Dermis blood vessel endothelial cell (primary cell): ENCODE data around the gene PTTG1IP. TPM values are rescaled to one million over a fixed set of nuclear protein-coding genes. Genes with fewer than 3 reads are reported as not detected.
"Not testable (repeated sequence)": the region's sequence is repeated elsewhere in the genome, so short reads cannot be mapped to it uniquely, and the experiment has no call there.

Experiments
- DNase-seq: peaks from one replicate; pipeline ENCODE4 v3.0.0; 2010
- total RNA-seq: library from RNA; depleted of rRNA; stranded (reverse); fragments of >200 nt; gene quantifications from 2 replicates; pipeline ENCODE4 v1.2.3, GENCODE V29; 2014

PTTG1IP gene
- total RNA-seq: 505 and 528 TPM in 2 replicates

- DNase-seq: peak; percentile 99
These were observed at the start of gene PTTG1IP for GRCh38 chr21:44873356-44874239. TSS of gene PTTG1IP (minus strand) at chr21:44873690. CDS start at chr21:44873616, 74 bp downstream.

GRCh38 chr21:44921928-44922327, 48.4 kb upstream of the PTTG1IP start:
- DNase-seq: no peak

- DNase-seq: no peak
These were observed 47.5 kb upstream of the PTTG1IP start, which contains the start of gene ITGB2 for GRCh38 chr21:44920694-44921604. TSS of gene ITGB2 (minus strand) at chr21:44920899. CDS start at chr21:44910782, 10,117 bp downstream.

DNA sequence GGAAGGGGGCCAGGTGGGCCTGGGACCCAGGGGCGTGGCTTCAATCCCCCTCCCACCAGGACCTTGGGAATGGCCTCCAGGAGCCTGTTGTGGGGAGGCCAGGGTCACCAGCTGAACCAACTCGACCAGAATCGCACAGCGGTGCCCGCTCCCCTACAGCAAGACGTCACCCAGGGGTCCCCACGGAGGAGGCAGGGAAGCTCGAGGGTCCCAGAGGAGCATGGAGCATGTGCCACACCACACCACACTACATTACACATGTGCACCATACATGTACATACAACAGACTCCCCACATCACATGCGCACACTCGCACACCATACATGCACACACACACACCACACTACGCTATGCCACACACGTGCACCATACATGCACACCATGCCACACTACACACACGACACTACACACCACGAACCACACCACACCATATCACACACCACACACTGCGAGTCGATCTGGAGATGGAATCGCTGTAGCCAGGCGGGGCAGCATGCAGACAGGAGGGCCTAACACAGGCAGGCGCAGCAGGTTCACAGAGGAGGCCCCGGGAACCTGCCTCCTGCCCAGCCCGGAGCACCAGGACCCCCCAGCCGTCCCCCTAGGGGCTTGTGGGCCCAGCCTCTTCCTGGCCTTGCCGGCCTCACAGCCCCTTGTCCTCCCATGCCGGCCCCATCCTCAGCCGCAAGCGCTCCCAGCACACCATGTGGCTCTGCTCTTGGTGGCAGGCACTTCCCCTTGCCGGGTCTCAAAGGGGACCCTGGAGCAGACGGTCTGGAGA, 46.6 kb upstream of the PTTG1IP start:
- no peak for DNase-seq

DNA sequence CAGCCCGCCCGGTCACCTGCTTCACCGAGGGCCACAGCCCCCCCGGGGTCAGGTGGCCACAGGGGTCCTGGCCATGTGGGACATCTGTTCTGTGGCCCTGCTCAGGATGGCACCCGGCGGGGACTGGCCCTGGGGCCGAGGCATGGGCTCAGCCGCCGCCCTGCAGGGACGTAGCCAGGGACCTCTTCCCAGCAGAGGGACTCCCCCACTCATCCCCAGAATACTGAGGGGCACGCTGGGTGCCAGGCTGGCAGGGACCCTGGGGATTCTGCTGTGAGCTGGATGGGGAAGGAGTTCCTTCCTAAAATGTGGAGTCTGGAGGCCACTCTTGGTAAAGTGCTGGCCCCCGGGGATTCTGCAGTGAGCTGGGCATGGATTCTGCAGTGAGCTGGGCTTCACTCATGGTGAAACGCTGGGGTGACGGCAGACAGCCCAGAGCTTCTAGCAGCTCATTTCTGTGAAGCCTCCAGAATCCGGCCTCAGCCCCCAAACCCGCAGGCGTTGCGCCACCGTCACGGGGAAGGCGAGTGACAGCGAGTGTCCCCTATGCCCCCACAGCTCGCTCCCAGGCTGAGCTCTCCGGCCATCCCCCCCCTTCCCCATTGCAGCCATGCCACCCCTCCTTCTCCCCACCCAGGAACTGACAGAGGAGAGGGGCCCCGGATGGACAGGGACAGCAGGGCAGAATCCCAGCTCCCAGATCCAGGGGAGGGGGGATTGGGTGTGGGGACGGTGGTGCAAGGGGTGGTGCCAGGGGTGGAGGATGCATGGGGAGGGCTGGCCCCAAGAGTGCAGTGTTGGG, 45.8 kb upstream of the PTTG1IP start:
- no peak for DNase-seq

DNA sequence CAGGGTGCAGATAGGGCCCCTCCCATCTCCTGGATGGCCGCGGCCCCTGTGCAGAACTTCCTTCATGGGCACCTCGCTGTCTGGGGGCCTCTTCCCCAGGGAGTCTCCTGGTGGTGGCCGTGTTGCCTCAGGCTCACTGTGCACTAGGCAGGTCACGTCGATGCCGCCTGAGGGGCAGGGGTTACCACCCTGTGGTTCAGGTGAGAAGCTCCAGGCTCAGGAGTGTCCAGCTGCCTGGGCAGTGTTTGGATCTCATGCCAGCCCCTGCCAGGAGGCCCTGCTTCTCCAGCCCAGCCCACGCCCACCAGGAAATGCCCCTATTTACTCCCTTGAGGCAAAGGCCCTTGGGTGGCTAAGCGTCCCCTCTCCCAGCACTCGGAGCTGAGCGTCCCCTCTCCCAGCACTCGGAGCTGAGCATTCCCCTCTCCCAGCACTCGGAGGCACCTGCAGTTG, 45.1 kb upstream of the PTTG1IP start:
- no peak for DNase-seq

DNA sequence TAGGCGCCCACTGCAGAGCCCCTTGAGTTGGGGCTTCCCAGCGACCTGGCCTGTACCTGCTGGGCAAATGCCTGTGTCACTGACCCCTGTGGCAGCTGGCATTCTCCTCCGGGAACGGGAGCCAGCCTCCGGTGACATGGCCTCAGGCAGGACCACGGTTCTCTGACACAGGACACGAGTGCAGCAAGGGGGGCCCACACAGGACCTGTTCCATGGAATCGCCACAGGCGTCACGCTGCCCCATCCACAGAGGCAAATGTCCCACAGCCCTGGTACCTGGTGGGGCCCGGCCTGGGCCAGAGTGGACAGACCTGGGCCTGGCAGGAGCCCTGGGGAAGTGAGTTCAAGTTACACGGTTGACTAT, 44.6 kb upstream of the PTTG1IP start:
- DNase-seq: no peak

DNA sequence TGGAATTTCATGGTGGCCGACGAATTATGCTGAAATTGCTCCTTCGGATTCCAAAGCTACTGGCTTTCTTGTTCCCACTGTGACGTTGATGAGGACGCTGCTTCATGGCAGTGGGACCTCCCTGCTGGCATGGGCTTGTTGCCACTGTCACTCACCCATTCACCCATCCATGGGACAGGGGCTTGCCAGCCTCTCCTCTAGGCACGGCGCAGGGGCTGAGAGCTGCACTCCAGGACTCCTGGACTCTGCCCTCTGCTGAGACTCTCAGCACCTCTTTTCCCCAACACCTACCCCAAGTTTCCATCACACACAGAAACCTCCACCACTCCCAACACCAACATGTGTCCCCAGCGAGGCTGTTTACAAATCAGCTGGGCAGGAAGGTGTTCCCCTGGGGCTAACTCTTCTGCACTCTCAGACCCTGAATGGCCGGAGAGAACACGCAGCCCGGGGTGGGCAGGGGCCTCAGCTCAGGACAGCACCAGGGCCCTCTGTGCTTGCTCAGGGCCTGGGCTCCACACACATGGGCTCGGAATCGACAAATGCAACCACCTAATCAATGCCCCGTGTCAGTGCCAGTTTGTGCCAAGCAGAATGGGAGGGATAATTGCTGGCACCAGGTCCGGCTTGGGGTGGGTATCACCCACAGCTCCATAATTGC, 44.1 kb upstream of the PTTG1IP start:
- DNase-seq: no peak

DNA sequence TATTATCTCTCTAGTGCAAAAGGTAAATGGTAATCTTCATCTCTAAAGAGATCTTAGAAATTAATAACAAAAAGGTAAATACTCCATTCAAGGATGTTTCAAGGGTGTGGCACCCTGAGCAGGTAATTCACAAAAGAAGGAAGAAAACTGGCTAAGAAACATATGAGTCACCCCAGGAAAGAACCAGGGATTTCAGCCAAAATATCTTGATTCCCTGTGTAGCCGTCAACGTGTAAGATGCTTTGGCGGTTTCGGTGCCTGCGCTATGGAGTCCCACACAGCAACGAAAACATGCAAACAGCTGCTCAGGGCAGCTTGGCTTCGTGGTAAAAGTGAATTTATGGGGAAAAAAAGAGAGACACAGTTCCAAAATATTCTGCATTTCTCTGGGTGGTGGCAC, 43.5 kb upstream of the PTTG1IP start:
- DNase-seq: peak; percentile 30

GRCh38 chr21:44914176-44914874, 40.8 kb upstream of the PTTG1IP start:
- no peak for DNase-seq

DNA sequence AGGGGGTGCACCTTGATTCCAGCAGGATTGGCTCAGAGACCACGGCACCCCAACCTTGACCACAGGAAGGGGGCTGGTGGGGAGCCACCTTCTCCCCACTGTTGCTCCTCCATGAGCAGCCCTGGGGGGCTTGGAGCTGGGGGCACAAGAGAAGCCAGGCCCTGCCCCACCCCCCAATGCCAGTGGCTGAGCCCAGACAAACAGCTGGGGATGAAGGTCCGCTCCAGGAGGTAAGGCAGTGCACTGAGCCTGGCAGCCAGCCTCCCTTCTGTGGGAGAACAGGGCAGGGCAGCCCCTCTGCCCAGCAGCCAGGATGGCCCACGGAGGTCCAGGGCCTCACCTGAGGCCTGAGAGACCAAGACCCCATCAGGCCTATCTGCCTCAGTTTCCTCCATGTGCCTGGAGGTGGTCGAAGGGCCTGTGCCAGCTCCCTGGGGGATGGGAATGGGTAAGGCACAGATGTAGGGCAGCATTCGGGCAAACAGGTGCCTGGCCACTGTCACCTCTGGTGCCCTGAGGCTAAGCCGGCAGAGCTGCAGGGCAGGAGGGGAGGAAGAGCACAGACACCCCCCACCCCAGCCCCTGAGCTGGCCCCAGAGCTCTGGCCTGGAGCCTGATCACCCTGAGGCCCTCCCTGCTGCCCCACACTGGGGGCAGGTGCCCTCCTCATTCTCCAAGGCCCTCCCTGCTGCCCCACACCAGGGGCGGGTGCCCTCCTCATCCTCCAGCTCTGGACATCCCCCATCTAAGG, 40.1 kb upstream of the PTTG1IP start:
- no peak for DNase-seq

DNA sequence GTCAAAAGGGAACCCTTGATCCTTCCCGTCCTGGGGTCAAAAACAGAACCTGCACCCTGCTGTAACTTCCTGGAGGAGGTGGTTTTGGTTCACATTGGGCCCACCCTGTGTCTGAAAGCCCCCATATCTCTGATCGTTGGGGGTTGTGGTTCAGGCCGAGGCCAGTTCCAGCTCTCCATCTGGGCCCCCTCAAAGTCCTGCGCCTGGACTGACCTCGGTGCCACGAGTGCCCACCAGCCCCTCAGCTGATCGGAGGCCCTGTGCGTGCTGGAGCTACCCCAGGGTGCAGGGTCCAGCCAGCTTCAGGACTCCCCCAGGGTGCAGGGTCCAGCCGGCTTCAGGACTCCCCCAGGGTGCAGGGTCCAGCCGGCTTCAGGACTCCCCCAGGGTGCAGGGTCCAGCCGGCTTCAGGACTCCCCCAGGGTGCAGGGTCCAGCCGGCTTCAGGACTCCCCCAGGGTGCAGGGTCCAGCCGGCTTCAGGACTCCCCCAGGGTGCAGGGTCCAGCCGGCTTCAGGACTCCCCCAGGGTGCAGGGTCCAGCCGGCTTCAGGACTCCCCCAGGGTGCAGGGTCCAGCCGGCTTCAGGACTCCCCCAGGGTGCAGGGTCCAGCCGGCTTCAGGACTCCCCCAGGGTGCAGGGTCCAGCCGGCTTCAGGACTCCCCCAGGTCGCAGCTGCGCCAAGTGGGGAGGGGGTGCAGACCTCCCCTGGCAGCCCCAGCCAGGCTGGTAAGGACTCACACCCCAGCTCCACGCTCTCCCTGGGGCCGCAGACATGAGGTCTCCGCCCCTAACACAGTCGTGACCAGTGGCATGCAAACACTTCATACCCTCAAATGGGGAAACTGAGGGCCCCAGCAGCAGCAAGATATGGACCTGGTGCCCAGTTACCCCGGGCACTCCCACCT, 39.3 kb upstream of the PTTG1IP start:
- DNase-seq: not testable (repeated sequence)

DNA sequence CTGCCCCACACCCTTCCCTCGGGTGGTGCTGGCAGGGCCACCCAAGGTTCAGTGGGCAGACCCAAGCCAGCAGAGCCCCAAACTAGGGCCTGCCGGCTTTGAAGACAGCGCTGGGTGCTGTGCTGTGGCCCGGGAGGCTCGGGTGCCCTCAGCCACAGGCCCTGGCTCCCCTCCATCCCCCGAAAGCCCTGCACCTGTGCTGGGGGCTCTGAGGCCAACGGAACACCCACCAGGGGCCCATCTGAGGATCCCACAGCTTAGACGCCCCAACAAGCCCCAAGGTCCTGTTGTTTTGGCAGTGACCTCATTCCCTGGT, 38.6 kb upstream of the PTTG1IP start:
- no peak for DNase-seq

DNA sequence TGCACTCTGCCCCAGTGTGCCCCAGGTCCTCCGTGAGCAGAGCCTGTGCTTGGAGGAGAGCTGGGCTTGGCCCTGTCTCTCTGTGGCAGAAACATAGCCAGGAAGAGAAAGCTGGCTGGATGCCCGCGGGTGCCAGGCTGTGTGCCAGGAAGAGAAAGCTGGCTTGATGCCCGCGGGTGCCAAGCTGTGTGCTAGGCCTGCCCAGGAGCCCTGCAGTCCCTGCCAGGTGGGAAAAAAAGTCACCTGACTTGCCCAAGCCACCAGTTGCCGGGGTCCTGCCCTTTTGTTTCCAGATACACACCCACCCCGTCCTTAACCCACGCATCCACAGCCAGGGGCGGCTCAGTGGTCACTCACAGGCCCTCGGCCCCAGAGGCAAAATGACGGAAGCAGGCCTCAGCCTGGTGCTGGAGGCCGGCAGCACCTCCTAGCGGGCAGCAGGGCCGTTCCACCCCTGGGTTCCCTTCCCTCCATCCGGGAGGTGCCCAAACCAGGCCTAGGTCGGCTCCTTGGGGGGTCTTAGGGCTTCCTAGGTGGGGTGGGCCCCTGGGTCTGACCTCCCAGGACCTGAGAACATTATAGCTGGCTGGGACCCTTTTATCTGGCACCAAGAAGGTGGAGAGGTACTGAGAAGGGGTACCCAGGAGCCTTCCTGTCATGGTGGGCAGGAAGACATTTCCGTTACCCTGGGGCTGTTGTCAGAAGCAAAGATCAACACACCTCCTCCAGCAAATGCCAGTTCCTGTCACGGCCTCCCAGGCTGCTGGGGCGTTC, 38.1 kb upstream of the PTTG1IP start:
- peak; percentile 80 for DNase-seq

GRCh38 chr21:44911068-44911383, 37.5 kb upstream of the PTTG1IP start:
- no peak for DNase-seq

DNA sequence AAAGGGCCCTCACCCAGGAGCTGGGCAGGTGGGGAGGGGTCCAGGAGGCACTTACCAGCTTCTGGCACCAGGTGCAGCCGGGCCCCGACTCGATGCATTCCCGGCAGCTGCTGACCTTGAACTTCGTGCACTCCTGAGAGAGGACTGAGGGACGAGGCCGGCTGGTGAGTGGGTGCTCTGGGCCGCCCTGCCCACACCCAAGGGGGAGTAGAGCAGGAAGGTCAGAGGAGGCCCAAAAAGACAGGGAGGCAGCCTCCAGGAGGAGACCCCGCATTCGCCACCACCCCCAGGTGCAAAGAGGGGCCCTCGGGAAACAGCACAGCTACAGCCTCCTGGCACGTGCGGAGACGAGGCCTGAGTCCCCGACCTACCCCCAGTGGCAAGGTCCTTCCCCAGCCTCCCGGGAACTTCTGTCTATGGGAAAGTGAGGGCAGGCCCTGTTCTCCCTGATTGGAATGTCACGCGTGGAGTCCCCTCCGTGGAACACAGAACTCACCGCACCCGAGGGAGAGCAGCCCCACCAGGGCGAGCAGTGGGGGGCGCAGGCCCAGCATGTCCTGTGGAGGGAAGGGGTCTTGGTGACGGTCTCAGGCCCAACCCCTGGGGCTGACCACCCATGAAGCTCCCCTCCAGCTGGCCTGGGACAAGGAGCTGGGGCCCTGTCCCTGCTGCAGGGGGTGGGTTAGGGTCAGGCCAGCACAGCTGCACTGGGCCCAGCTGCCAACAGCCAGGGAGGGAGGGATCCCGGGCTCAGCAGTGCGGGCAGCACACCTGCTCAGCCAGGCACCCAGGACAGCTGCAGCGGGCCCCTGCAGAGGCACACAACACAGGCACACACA, 37.0 kb upstream of the PTTG1IP start:
- DNase-seq: no peak

- no peak for DNase-seq
These were observed 36.2 kb upstream of the PTTG1IP start for GRCh38 chr21:44909719-44910118.
